ENCODE measurements around the gene GNG8. TPM values are rescaled to one million over a fixed set of nuclear protein-coding genes. Genes with fewer than 3 reads are reported as not detected.

GNG8 gene
- total and polyA plus RNA-seq, 7 donors = not detected

DNA sequence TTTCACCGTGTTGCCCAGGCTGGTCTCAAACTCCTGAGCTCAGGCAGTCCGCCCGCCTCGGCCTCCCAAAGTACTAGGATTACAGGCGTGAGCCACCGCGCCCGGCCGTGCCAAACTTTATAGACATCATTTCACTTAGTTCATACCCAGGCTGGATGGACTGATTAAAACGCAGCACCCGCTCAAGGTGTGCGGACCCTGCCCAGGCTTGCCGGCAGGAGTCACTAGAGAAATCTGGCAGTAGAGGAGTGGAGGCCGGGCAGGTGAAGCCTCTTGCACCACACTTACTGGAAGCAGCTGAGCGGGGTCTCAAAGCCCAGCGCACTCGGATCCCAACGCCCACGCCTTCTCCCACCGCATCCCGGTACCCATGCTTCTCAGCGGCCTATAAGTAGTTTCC is 22.5 kb downstream of the GNG8 start:
- H3K4me3 ChIP-seq = no peak overlapping the region
- peaks cover 16 to 20% (median 18%) of the 10 kb centered on the region in 4 donors for H3K36me3 ChIP-seq
- TF ChIP-seq POLR2AphosphoS5 (IDR thresholded peaks at IDR 0.05) (no peak), EP300 (IDR thresholded peaks at IDR 0.05) (no peak), POLR2A (IDR thresholded peaks at IDR 0.05) (no peak)
- TF ChIP-seq, protein P1, sequence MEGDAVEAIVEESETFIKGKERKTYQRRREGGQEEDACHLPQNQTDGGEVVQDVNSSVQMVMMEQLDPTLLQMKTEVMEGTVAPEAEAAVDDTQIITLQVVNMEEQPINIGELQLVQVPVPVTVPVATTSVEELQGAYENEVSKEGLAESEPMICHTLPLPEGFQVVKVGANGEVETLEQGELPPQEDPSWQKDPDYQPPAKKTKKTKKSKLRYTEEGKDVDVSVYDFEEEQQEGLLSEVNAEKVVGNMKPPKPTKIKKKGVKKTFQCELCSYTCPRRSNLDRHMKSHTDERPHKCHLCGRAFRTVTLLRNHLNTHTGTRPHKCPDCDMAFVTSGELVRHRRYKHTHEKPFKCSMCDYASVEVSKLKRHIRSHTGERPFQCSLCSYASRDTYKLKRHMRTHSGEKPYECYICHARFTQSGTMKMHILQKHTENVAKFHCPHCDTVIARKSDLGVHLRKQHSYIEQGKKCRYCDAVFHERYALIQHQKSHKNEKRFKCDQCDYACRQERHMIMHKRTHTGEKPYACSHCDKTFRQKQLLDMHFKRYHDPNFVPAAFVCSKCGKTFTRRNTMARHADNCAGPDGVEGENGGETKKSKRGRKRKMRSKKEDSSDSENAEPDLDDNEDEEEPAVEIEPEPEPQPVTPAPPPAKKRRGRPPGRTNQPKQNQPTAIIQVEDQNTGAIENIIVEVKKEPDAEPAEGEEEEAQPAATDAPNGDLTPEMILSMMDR (IDR thresholded peaks at IDR 0.05) = no peak
- H3K9me3 ChIP-seq = no peaks in the 10 kb centered on the region
- intact Hi-C loops (cut with DNase I) = no loop called here
- peaks cover 0 to 16% (median 14%) of the 10 kb centered on the region in 4 donors for H3K4me1 ChIP-seq
- H3K27ac ChIP-seq = no peak overlapping the region
- no peaks in the 10 kb centered on the region for H3K27me3 ChIP-seq
- DNase-seq = peak; percentile 61
- 74 to 91% methylated on average over 22 of the region's 22 CpGs for WGBS, 2 donors

DNA sequence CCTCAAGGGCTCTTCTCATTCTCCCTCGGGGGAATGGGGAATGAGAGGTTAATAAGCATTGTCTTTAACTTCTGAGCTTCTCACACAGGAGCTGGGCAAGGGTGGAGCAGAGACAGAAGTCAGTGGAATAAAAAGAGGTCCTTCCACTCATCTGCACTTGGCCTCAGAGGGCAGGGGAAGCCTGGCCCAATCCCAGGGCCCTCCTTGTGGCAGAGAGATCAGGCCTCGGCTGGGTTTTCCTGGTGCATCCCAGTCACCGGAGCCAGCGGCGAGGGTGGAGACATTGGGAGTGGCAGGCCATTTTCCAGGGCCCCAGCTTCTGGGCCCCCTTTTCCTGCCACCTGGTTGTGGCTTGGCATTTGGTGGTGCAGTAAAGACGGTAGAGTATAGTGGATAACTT is 24.2 kb downstream of the GNG8 start:
- Histone ChIP-seq H3K27me3 (no peaks in the 10 kb centered on the region), H3K4me1 (peaks cover 0 to 7% (median 6%) of the 10 kb centered on the region in 4 donors), H3K4me3 (no peak overlapping the region), H3K9me3 (no peaks in the 10 kb centered on the region), H3K27ac (no peak overlapping the region), H3K36me3 (peaks cover 26 to 38% (median 35%) of the 10 kb centered on the region in 4 donors)
- intact Hi-C loops (cut with DNase I) = no loop called here
- 29 to 51% methylated on average over 6 of the region's 6 CpGs for WGBS, 2 donors
- peak; percentile 56 for DNase-seq
- TF ChIP-seq EP300 (IDR thresholded peaks at IDR 0.05) (no peak), POLR2AphosphoS5 (IDR thresholded peaks at IDR 0.05) (no peak)
- TF ChIP-seq, protein P1 (IDR thresholded peaks at IDR 0.05) = no peak

DNA sequence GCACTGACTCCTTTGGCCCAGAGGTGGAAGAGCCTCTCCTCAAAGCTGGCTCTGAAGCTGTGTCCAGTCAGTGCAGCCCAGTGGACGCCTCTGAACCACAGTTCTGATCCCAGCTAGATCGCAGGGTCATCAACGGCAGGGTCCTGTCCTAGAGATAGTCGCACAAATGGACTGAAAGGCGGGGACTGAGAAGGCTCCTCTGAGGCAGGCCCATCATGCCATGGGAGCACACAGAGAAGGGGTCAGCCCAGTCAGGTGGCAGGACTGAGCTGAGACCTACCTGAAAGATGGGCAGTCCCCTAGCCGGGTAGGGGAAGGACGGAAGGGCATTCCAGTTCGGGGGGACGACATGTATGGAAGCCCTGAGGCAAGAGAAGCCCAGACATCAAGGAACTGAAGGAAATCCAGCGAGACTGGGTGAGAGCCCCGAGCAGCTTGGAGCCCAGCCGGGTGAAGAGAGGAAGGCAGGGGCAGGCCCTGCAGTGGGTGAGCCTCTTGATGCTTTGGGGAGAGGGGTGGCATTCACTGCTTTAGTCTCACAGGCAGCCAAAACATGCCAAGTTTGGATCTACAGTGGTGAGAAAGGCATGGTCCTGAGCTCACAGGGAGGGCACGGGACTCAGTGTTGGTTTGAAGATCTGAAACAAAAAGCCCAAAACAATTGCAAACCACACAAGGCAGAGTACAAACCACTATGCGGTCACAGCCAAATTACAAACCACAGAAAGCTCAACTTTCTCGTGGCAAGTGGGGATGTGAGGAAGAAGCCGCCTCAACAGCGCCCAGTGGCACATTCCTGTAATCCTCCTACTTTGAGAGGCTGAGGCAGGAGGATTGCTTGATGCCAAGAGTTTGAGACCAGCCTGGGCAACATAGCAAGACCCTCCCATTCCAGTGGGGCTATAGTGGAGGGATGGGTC is 24.9 kb downstream of the GNG8 start:
- Histone ChIP-seq H3K36me3 (peaks cover 26 to 44% (median 41%) of the 10 kb centered on the region in 4 donors), H3K27me3 (no peaks in the 10 kb centered on the region), H3K27ac (no peak overlapping the region), H3K9me3 (no peaks in the 10 kb centered on the region), H3K4me1 (peaks cover 0 to 4% (median 2%) of the 10 kb centered on the region in 4 donors), H3K4me3 (no peak overlapping the region)
- TF ChIP-seq POLR2AphosphoS5 (IDR thresholded peaks at IDR 0.05) = no peak
- TF ChIP-seq POLR2A (IDR thresholded peaks at IDR 0.05) = no peak
- TF ChIP-seq, protein P1 (IDR thresholded peaks at IDR 0.05) = no peak
- TF ChIP-seq EP300 (IDR thresholded peaks at IDR 0.05) = no peak
- 63 to 78% methylated on average over 17 of the region's 17 CpGs for WGBS, 2 donors
- peak; percentile 56 for DNase-seq
- intact Hi-C loops (cut with DNase I) = no loop called here

DNA sequence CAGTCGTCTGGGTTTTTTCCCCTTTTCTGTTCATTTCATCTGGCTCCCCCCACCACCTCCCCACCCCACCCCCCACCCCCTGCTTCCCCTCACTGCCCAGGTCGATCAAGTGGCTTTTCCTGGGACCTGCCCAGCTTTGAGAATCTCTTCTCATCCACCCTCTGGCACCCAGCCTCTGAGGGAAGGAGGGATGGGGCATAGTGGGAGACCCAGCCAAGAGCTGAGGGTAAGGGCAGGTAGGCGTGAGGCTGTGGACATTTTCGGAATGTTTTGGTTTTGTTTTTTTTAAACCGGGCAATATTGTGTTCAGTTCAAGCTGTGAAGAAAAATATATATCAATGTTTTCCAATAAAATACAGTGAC is 25.6 kb downstream of the GNG8 start:
- no peak overlapping the region for H3K4me3 ChIP-seq
- H3K36me3 ChIP-seq = peaks cover 26 to 49% (median 45%) of the 10 kb centered on the region in 4 donors
- H3K4me1 ChIP-seq = peaks cover 0 to 12% (median 6%) of the 10 kb centered on the region in 4 donors

More for the DNA sequence above, 25.6 kb downstream of the GNG8 start:
- 62 to 77% methylated on average over 5 of the region's 5 CpGs for WGBS, 2 donors
- Histone ChIP-seq H3K9me3 (no peaks in the 10 kb centered on the region), H3K27ac (no peak overlapping the region), H3K27me3 (no peaks in the 10 kb centered on the region)
- TF ChIP-seq POLR2AphosphoS5 (IDR thresholded peaks at IDR 0.05) (no peak), EP300 (IDR thresholded peaks at IDR 0.05) (no peak), POLR2A (IDR thresholded peaks at IDR 0.05) (no peak)
- TF ChIP-seq, protein P1 (IDR thresholded peaks at IDR 0.05) = no peak
- DNase-seq = peak; percentile 58
- intact Hi-C loops (cut with DNase I) = no loop called here
